Upper lobe of left lung (tissue), 4 donors: ENCODE results near the gene MMAB.

Experiments used
- POLR2A ChIP-seq, 4 donors: fragments of 450-650 bp; IDR thresholded peaks; one replicate each; pipeline ENCODE4 v1.5.1; 2016 to 2017; ENCODE audit warnings: antibody characterized with exemption in 4 of 4, mild to moderate bottlenecking in 2 of 4
- TF ChIP-seq, protein P1 (sequence below), 6 experiments: fragments of 450-650 bp in 4 of 6; fragments of 200-600 bp in 2 of 6; sonication (generic) in 2 of 6; IDR thresholded peaks; one replicate each; pipeline ENCODE4 v1.5.1; 2016 to 2019; ENCODE audit warnings: antibody characterized with exemption in 6 of 6

DNA sequence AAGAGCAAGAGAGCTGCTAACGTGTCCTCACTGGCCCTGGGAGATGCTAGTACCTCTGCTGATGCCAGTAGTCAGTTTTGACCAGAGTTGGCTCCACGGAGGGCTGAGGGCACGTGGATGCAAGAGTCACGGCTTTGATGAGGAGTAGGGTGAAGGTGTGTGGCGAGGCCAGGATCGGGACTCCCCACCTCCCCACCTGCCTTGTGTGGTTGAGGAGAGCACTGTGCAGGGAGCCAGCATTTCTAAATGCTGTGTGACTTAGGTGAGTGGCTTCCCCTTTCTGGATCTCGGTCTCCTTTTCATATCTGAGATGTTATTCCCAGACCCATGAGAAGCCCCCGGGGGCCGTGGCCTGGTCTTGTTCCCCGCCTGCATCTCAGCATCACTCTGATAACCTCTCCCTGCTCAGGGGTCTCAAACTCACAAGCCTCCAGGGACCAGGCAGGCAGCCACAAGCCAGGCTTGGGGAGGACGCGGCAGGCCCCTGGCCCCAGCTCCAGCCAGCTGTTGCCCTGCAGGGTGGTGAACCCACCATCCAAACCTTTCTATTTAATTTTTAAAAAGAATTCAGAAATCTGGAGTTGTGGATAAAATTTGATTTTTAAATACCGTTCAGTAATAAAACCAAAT lies 32.4 kb upstream of the MMAB start:
- TF ChIP-seq, protein P1, sequence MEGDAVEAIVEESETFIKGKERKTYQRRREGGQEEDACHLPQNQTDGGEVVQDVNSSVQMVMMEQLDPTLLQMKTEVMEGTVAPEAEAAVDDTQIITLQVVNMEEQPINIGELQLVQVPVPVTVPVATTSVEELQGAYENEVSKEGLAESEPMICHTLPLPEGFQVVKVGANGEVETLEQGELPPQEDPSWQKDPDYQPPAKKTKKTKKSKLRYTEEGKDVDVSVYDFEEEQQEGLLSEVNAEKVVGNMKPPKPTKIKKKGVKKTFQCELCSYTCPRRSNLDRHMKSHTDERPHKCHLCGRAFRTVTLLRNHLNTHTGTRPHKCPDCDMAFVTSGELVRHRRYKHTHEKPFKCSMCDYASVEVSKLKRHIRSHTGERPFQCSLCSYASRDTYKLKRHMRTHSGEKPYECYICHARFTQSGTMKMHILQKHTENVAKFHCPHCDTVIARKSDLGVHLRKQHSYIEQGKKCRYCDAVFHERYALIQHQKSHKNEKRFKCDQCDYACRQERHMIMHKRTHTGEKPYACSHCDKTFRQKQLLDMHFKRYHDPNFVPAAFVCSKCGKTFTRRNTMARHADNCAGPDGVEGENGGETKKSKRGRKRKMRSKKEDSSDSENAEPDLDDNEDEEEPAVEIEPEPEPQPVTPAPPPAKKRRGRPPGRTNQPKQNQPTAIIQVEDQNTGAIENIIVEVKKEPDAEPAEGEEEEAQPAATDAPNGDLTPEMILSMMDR (IDR thresholded peaks at IDR 0.05): no peak
- no peak for TF ChIP-seq POLR2A (IDR thresholded peaks at IDR 0.05)
